ENCODE results near the gene PRM1. TPM values are rescaled to one million over a fixed set of nuclear protein-coding genes. Genes with fewer than 3 reads are reported as not detected.

The PRM1 gene
- total and polyA plus RNA-seq, 2 of the 13 experiments (the other 11 are each of a cell fraction or from before 2014, with no cell fraction given) = not detected

GRCh38 chr16:11319529-11320146, 38.5 kb upstream of the PRM1 start (continued):
- TF ChIP-seq THYN1 (CRISPR knock-in tag; IDR thresholded peaks at IDR 0.05; ENCODE audit: borderline replicate concordance, low read depth) = no peak
- no peak for TF ChIP-seq ZNF318 (CRISPR knock-in tag; IDR thresholded peaks at IDR 0.05)
- TF ChIP-seq, protein P1, sequence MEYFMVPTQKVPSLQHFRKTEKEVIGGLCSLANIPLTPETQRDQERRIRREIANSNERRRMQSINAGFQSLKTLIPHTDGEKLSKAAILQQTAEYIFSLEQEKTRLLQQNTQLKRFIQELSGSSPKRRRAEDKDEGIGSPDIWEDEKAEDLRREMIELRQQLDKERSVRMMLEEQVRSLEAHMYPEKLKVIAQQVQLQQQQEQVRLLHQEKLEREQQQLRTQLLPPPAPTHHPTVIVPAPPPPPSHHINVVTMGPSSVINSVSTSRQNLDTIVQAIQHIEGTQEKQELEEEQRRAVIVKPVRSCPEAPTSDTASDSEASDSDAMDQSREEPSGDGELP (IDR thresholded peaks at IDR 0.05; ENCODE audit: borderline replicate concordance, low read depth) = no peak
- no peak for TF ChIP-seq HNF4A (CRISPR knock-in tag; IDR thresholded peaks at IDR 0.05)
- no peak for TF ChIP-seq ZNF709 (CRISPR knock-in tag; IDR thresholded peaks at IDR 0.05)
